Muscle of back (tissue), 11 donors: ENCODE data around the gene MYOZ3. TPM values are rescaled to one million over a fixed set of nuclear protein-coding genes. Genes with fewer than 3 reads are reported as not detected.

Source experiments
- DNase-seq, 3 donors: peaks; one replicate each; pipeline versions ENCODE4 v3.0.0 to v3.0.0-alpha.2; 2013
- polyA plus RNA-seq, 10 donors: library from polyadenylated mRNA; unstranded; fragments of 120-200 nt; gene quantifications; one replicate each; pipeline ENCODE4 v1.2.1, GENCODE V29; 2013; ENCODE audit not compliant: insufficient read length in 10 of 10

The MYOZ3 gene
- polyA plus RNA-seq, 10 donors, result 9.8 to 20.8 (median 12.3) TPM

GRCh38 chr5:150656191-150657132, 4.6 kb upstream of the MYOZ3 start:
- DNase-seq, result peak; percentile 79 to 94 (median 91)

- no peak for DNase-seq
Observed at GRCh38 chr5:150658121-150658520, 2.9 kb upstream of the MYOZ3 start.

GRCh38 chr5:150658699-150659265, 2.3 kb upstream of the MYOZ3 start:
- peak in 1 of 3 donors; percentile 8 for DNase-seq

- no peak for DNase-seq
Observed at GRCh38 chr5:150659360-150660107, 1.5 kb upstream of the MYOZ3 start.

GRCh38 chr5:150660108-150660831, 781 bp upstream of the MYOZ3 start:
- peak in 1 of 3 donors; percentile 15 for DNase-seq

GRCh38 chr5:150661821-150662596, 958 bp downstream of the MYOZ3 start:
- DNase-seq, result no peak

GRCh38 chr5:150662731-150663516, 1.9 kb downstream of the MYOZ3 start:
- DNase-seq, result no peak

- no peak for DNase-seq
Observed at GRCh38 chr5:150663936-150664335, 2.9 kb downstream of the MYOZ3 start.

GRCh38 chr5:150665044-150665443, 4.0 kb downstream of the MYOZ3 start:
- no peak for DNase-seq

- no peak for DNase-seq
Observed at GRCh38 chr5:150670275-150670947, 9.4 kb downstream of the MYOZ3 start.

- DNase-seq, result peak in 1 of 3 donors; percentile 59
Observed at GRCh38 chr5:150670948-150671310, 9.9 kb downstream of the MYOZ3 start.

- peak in 1 of 3 donors; percentile 67 for DNase-seq
Observed at GRCh38 chr5:150671509-150672236, 10.6 kb downstream of the MYOZ3 start.

GRCh38 chr5:150672237-150672883, 11.3 kb downstream of the MYOZ3 start:
- peak in 1 of 3 donors; percentile 82 for DNase-seq

- DNase-seq, result no peak
Observed at GRCh38 chr5:150672884-150673275, 11.8 kb downstream of the MYOZ3 start.

- peak in 1 of 3 donors; percentile 93 for DNase-seq
Observed at GRCh38 chr5:150674341-150674821, 13.3 kb downstream of the MYOZ3 start.

- DNase-seq, result no peak
Observed at GRCh38 chr5:150675069-150675468, 14.0 kb downstream of the MYOZ3 start.

- DNase-seq, result no peak
Observed at GRCh38 chr5:150676578-150676977, 15.5 kb downstream of the MYOZ3 start.

GRCh38 chr5:150689120-150689519, 28.1 kb downstream of the MYOZ3 start:
- no peak for DNase-seq
